Suprapubic skin (tissue), 4 donors: Measurements from ENCODE around the gene CENPW. TPM values are rescaled to one million over a fixed set of nuclear protein-coding genes. Genes with fewer than 3 reads are reported as not detected.

Experiments used
- DNase-seq, 2 donors: peaks; one replicate each; pipeline ENCODE4 v3.0.0-alpha.2; 2019; ENCODE audit warnings: low spot score in 2 of 2
- H3K27ac ChIP-seq: fragments of 200-600 bp; sonication (generic); one replicate; pipeline ENCODE4 v1.5.1; 2019
- H3K27me3 ChIP-seq: fragments of 200-600 bp; sonication (generic); one replicate; pipeline ENCODE4 v1.5.1; 2019
- H3K36me3 ChIP-seq: fragments of 200-600 bp; sonication (generic); one replicate; pipeline ENCODE4 v1.5.1; 2019
- H3K4me1 ChIP-seq: fragments of 200-600 bp; sonication (generic); one replicate; pipeline ENCODE4 v1.5.1; 2019
- H3K4me3 ChIP-seq: fragments of 200-600 bp; sonication (generic); one replicate; pipeline ENCODE4 v1.5.1; 2019; ENCODE audit warnings: mild to moderate bottlenecking
- H3K9me3 ChIP-seq: fragments of 200-600 bp; sonication (generic); one replicate; pipeline ENCODE4 v1.5.1; 2019
- EP300 ChIP-seq: sonication (generic); formaldehyde crosslinking; IDR thresholded peaks from one replicate; pipeline ENCODE4 v1.6.1; 2017; ENCODE audit warnings: antibody characterized with exemption
- POLR2A ChIP-seq, 2 donors: fragments of 450-650 bp; IDR thresholded peaks; one replicate each; pipeline ENCODE4 v1.6.1; 2017; ENCODE audit warnings: antibody characterized with exemption in 2 of 2, mild to moderate bottlenecking in 2 of 2, moderate library complexity in 2 of 2
- POLR2AphosphoS5 ChIP-seq, 3 donors: sonication (generic); formaldehyde crosslinking; IDR thresholded peaks; one replicate each; pipeline ENCODE4 v1.6.1; 2017; ENCODE audit warnings: antibody characterized with exemption in 3 of 3
- WGBS: methylation state at CpG from one replicate; pipeline ENCODE4 v1.1.5; 2018; 5-methylcytosine and 5-hydroxymethylcytosine counted together
- total RNA-seq, 4 donors: library from RNA; depleted of rRNA; stranded (reverse); fragments of >200 nt; gene quantifications; one replicate each; pipeline ENCODE4 v1.1.0, GENCODE V29; 2016
- TF ChIP-seq, protein P1 (sequence below), 2 donors: fragments of 200-600 bp in 1 of 2; fragments of 450-650 bp in 1 of 2; sonication (generic) in 1 of 2; IDR thresholded peaks; one replicate each; pipeline ENCODE4 v1.5.1; 2016 to 2019; ENCODE audit warnings: antibody characterized with exemption in 2 of 2, mild to moderate bottlenecking in 1 of 2, moderate library complexity in 1 of 2

Gene CENPW
- total RNA-seq, 4 donors from 2014 or later, result 1.1 TPM; not detected in 3

DNA sequence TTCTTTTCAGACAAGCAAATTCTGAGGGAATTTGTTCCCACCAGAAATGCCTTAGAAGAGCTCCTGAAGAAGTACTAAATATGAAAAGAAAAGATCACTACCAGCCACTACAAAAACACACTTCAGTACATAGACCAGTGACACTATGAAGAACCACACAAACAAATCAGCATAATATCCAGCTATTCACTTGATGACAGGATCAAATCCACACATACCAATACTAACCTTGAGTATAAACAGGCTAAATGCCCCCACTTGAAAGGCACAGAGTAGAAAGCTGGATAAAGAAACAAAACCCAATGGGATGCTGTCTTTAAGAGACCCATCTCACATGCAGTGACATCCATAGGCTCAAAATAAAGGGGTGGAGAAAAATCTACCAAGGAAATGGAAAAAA lies 43.3 kb downstream of the CENPW start:
- TF ChIP-seq, protein P1, sequence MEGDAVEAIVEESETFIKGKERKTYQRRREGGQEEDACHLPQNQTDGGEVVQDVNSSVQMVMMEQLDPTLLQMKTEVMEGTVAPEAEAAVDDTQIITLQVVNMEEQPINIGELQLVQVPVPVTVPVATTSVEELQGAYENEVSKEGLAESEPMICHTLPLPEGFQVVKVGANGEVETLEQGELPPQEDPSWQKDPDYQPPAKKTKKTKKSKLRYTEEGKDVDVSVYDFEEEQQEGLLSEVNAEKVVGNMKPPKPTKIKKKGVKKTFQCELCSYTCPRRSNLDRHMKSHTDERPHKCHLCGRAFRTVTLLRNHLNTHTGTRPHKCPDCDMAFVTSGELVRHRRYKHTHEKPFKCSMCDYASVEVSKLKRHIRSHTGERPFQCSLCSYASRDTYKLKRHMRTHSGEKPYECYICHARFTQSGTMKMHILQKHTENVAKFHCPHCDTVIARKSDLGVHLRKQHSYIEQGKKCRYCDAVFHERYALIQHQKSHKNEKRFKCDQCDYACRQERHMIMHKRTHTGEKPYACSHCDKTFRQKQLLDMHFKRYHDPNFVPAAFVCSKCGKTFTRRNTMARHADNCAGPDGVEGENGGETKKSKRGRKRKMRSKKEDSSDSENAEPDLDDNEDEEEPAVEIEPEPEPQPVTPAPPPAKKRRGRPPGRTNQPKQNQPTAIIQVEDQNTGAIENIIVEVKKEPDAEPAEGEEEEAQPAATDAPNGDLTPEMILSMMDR (IDR thresholded peaks at IDR 0.05), result no peak
- no peak for TF ChIP-seq EP300
- no peak for TF ChIP-seq POLR2A (IDR thresholded peaks at IDR 0.05)
- TF ChIP-seq POLR2AphosphoS5 (IDR thresholded peaks at IDR 0.05), result no peak
- no peaks in the 10 kb centered on the region for H3K36me3 ChIP-seq
- no peak overlapping the region for H3K27ac ChIP-seq
- peaks cover 6% of the 10 kb centered on the region for H3K9me3 ChIP-seq
- H3K4me1 ChIP-seq, result no peaks in the 10 kb centered on the region
- no peak for DNase-seq
- H3K27me3 ChIP-seq, result no peaks in the 10 kb centered on the region
- H3K4me3 ChIP-seq, result no peak overlapping the region

DNA sequence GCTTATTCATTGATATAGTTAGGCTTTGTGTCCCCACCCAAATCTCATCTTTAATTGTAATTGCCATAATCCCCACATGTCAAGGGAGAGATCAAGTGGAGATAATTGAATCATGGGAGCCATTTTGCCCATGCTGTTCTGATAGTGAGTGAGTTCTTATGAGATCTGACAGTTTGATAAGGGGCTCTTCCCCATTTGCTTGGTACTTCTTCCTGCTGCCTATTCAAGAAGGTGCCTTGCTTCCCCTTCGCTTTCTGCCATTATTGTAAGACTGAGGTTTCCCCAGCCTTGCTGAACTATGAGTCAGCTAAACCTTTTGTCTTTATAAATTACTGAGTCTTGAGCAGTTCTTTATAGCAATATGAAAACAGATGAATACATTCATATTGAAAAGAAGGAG lies 45.6 kb downstream of the CENPW start:
- no peaks in the 10 kb centered on the region for H3K4me1 ChIP-seq
- TF ChIP-seq POLR2AphosphoS5 (IDR thresholded peaks at IDR 0.05) (no peak), POLR2A (IDR thresholded peaks at IDR 0.05) (no peak), EP300 (no peak)
- TF ChIP-seq, protein P1 (IDR thresholded peaks at IDR 0.05), result no peak
- H3K27ac ChIP-seq, result no peak overlapping the region
- no peaks in the 10 kb centered on the region for H3K27me3 ChIP-seq
- peaks cover 6% of the 10 kb centered on the region for H3K9me3 ChIP-seq
- no peaks in the 10 kb centered on the region for H3K36me3 ChIP-seq
- DNase-seq, result no peak
- no peak overlapping the region for H3K4me3 ChIP-seq
- 100% methylated on average over 1 of the region's 1 CpG for WGBS

DNA sequence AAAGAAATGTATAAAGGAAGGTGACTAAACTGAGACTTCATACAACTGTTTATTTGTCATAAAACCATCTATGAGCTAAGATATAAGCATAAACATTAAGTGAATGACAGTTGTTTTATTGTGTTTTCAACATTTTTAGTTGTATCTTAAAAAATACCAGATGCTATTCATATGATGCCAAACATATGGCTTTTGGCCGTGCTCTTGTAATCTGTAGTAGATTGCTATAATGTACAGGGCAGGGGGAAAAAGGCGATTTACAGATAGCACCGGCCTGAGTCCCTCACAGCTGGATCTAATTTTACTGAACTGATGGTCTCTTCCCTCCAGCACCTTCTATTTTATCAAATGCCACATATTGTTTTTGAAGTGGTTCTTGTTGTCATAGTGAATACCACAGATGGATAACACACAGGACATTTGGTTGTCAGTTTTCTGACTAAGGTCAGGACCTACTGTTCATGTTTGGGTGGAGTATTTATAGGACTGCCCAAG lies 48.2 kb downstream of the CENPW start:
- no peaks in the 10 kb centered on the region for H3K36me3 ChIP-seq
- peaks cover 6% of the 10 kb centered on the region for H3K9me3 ChIP-seq
- DNase-seq, result no peak
- 51% methylated on average over 3 of the region's 3 CpGs for WGBS
- H3K4me3 ChIP-seq, result no peak overlapping the region
- H3K4me1 ChIP-seq, result no peaks in the 10 kb centered on the region
- no peak overlapping the region for H3K27ac ChIP-seq
- TF ChIP-seq, protein P1 (IDR thresholded peaks at IDR 0.05), result no peak
- TF ChIP-seq POLR2AphosphoS5 (IDR thresholded peaks at IDR 0.05), result no peak
- TF ChIP-seq POLR2A (IDR thresholded peaks at IDR 0.05), result no peak
- TF ChIP-seq EP300, result no peak
- no peaks in the 10 kb centered on the region for H3K27me3 ChIP-seq

DNA sequence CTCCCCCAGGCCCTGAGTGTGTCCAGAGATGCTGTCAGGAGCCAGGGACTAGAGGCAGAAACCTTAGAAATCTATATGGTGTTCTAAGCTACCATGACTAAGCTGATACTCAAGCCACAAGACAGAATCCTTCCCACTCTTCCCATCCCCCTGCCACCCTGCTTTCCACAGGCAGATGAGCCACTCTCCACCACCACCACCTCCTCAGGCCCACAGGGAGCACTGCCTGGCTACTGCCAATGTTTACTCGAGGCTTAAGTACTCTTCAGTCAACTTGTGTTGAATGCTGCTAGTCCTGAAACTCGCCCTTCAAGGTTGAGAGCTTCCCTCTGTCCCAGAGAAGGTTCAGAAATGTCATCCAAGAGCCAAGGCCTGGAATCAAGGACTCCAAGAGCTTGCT lies 56.2 kb downstream of the CENPW start:
- Histone ChIP-seq H3K36me3 (no peaks in the 10 kb centered on the region), H3K27ac (no peak overlapping the region), H3K4me3 (no peak overlapping the region), H3K9me3 (no peaks in the 10 kb centered on the region), H3K4me1 (no peaks in the 10 kb centered on the region), H3K27me3 (no peaks in the 10 kb centered on the region)
- TF ChIP-seq EP300 (no peak), POLR2AphosphoS5 (IDR thresholded peaks at IDR 0.05) (no peak), POLR2A (IDR thresholded peaks at IDR 0.05) (no peak)
- TF ChIP-seq, protein P1 (IDR thresholded peaks at IDR 0.05), result no peak
- WGBS, result 82% methylated on average over 2 of the region's 2 CpGs
- DNase-seq, result no peak
